SJCRH30 (cell line): ENCODE measurements around the gene PIK3CG. TPM values are rescaled to one million over a fixed set of nuclear protein-coding genes. Genes with fewer than 3 reads are reported as not detected.
"Not testable (repeated sequence)": the region's sequence is repeated elsewhere in the genome, so short reads cannot be mapped to it uniquely, and the experiment has no call there.

Experiments
- DNase-seq, 2 experiments: peaks; one replicate each; pipeline ENCODE4 v3.0.0-alpha.2; 2015 to 2020
- H3K27ac ChIP-seq: fragments of 250-450 bp; sonication (Bioruptor Pico); 2 replicates; pipeline ENCODE4 v1.5.1; 2020; ENCODE audit warnings: mild to moderate bottlenecking, moderate library complexity
- H3K27me3 ChIP-seq: fragments of 250-450 bp; sonication (Bioruptor Pico); 2 replicates; pipeline ENCODE4 v1.5.1; 2020; ENCODE audit warnings: mild to moderate bottlenecking, moderate library complexity
- H3K36me3 ChIP-seq: fragments of 250-450 bp; sonication (Bioruptor Pico); 2 replicates; pipeline ENCODE4 v1.5.1; 2020; ENCODE audit warnings: mild to moderate bottlenecking, moderate library complexity
- H3K4me1 ChIP-seq: fragments of 250-450 bp; sonication (Bioruptor Pico); 2 replicates; pipeline ENCODE4 v1.5.1; 2020; ENCODE audit warnings: mild to moderate bottlenecking, moderate library complexity
- H3K4me3 ChIP-seq: fragments of 250-450 bp; sonication (Bioruptor Pico); 2 replicates; pipeline ENCODE4 v1.5.1; 2020; ENCODE audit warnings: mild to moderate bottlenecking, moderate library complexity
- H3K9me3 ChIP-seq: fragments of 250-450 bp; sonication (Bioruptor Pico); replicated peaks from 2 replicates; pipeline ENCODE4 v1.5.1; 2020; ENCODE audit warnings: mild to moderate bottlenecking, moderate library complexity
- total RNA-seq: library from RNA; depleted of rRNA; stranded (reverse); fragments of >200 nt; shearing (Covaris generic); gene quantifications from 2 replicates; pipeline ENCODE4 v1.2.3, GENCODE V29; 2014

PIK3CG gene
- total RNA-seq, 1 experiment from 2014 or later, result not detected

- Histone ChIP-seq H3K9me3 (no peaks in the 10 kb centered on the region; the same call in 1 of the 2 replicates), H3K4me1 (no peaks in the 10 kb centered on the region), H3K4me3 (no peak overlapping the region), H3K27ac (no peak overlapping the region), H3K27me3 (0 out of 2 replicates have a peak, but pooled peaks cover 3% of the 10 kb centered on the region), H3K36me3 (no peaks in the 10 kb centered on the region)
- DNase-seq, result no peak
Observed at GRCh38 chr7:106844279-106844997, 20.6 kb upstream of the PIK3CG start.

GRCh38 chr7:106848049-106848448 lies 17.0 kb upstream of the PIK3CG start:
- H3K27ac ChIP-seq, result no peak overlapping the region
- no peak overlapping the region for H3K4me3 ChIP-seq
- H3K4me1 ChIP-seq, result no peaks in the 10 kb centered on the region
- H3K36me3 ChIP-seq, result no peaks in the 10 kb centered on the region
- DNase-seq, result no peak
- H3K9me3 ChIP-seq, result no peaks in the 10 kb centered on the region; the same call in 1 of the 2 replicates
- H3K27me3 ChIP-seq, result no peaks in the 10 kb centered on the region

- Histone ChIP-seq H3K4me3 (no peak overlapping the region), H3K9me3 (no peaks in the 10 kb centered on the region; the same call in 1 of the 2 replicates), H3K4me1 (no peaks in the 10 kb centered on the region), H3K27ac (no peak overlapping the region), H3K27me3 (no peaks in the 10 kb centered on the region), H3K36me3 (no peaks in the 10 kb centered on the region)
- no peak for DNase-seq
Observed at GRCh38 chr7:106848851-106849442, 16.1 kb upstream of the PIK3CG start.

GRCh38 chr7:106851632-106852031 lies 13.4 kb upstream of the PIK3CG start:
- H3K4me1 ChIP-seq, H3K27me3 ChIP-seq, H3K9me3 ChIP-seq, H3K36me3 ChIP-seq, H3K27ac ChIP-seq, DNase-seq, H3K4me3 ChIP-seq: not testable (repeated sequence)

DNA sequence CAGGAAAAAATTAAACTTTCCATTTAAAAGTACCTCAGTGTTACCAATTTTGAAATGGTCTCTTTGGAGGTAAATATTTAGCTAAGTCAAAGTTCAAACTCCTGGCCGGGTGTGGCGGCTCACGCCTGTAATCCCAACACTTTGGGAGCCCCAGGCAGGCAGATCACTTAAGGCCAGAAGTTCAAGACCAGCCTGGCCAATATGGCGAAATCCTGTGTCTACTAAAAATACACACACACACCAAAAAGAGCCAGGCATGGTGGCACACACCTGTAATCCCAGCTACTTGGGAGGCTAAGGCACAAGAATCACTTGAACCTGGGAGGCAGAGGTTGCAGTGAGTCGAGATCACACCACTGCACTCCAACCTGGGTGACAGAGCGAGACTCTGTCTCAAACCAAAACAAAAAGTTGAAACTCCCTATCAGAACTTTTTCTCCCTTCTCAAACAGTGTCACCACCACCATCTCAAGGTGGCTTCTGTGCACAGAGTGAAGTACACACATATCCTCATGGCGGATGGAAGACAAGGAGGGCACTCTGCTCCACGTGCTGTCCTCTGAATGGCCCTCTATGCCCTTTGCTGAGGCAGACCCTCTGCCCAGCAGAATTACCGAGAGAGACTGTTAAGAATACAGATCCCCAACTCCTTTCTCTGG lies 11.7 kb upstream of the PIK3CG start:
- no peaks in the 10 kb centered on the region for H3K9me3 ChIP-seq
- no peaks in the 10 kb centered on the region for H3K36me3 ChIP-seq
- DNase-seq, result no peak
- H3K27ac ChIP-seq, result no peak overlapping the region
- no peak overlapping the region for H3K4me3 ChIP-seq
- H3K4me1 ChIP-seq, result no peaks in the 10 kb centered on the region
- H3K27me3 ChIP-seq, result no peaks in the 10 kb centered on the region

- Histone ChIP-seq H3K4me3 (no peak overlapping the region), H3K4me1 (no peaks in the 10 kb centered on the region; the same call in 1 of the 2 replicates), H3K9me3 (no peaks in the 10 kb centered on the region), H3K36me3 (no peaks in the 10 kb centered on the region), H3K27ac (no peak overlapping the region), H3K27me3 (no peaks in the 10 kb centered on the region)
- no peak for DNase-seq
Observed at GRCh38 chr7:106855540-106856132, 9.4 kb upstream of the PIK3CG start.

GRCh38 chr7:106858618-106859532 lies 6.2 kb upstream of the PIK3CG start:
- Histone ChIP-seq H3K9me3 (no peaks in the 10 kb centered on the region), H3K27ac (no peak overlapping the region), H3K36me3 (no peaks in the 10 kb centered on the region), H3K4me1 (no peaks in the 10 kb centered on the region; the same call in 1 of the 2 replicates), H3K27me3 (no peaks in the 10 kb centered on the region), H3K4me3 (no peak overlapping the region)
- DNase-seq, result peak; percentile 52 to 62

- no peak for DNase-seq
- Histone ChIP-seq H3K4me3 (no peak overlapping the region), H3K27ac (no peak overlapping the region), H3K36me3 (no peaks in the 10 kb centered on the region), H3K27me3 (no peaks in the 10 kb centered on the region), H3K9me3 (no peaks in the 10 kb centered on the region), H3K4me1 (no peaks in the 10 kb centered on the region; the same call in 1 of the 2 replicates)
Observed at GRCh38 chr7:106862317-106863089, 2.6 kb upstream of the PIK3CG start.

- no peaks in the 10 kb centered on the region for H3K36me3 ChIP-seq
- no peak for DNase-seq
- H3K4me3 ChIP-seq, result no peak overlapping the region
- no peaks in the 10 kb centered on the region for H3K9me3 ChIP-seq
- H3K27me3 ChIP-seq, result no peaks in the 10 kb centered on the region
- no peaks in the 10 kb centered on the region; the same call in 1 of the 2 replicates for H3K4me1 ChIP-seq
- no peak overlapping the region for H3K27ac ChIP-seq
Observed at GRCh38 chr7:106863274-106863997, 1.6 kb upstream of the PIK3CG start.

- H3K9me3 ChIP-seq, result no peaks in the 10 kb centered on the region
- no peak overlapping the region for H3K4me3 ChIP-seq
- no peaks in the 10 kb centered on the region for H3K4me1 ChIP-seq
- H3K36me3 ChIP-seq, result no peaks in the 10 kb centered on the region
- H3K27me3 ChIP-seq, result no peaks in the 10 kb centered on the region
- no peak for DNase-seq
- H3K27ac ChIP-seq, result no peak overlapping the region
Observed at GRCh38 chr7:106864298-106865081, 592 bp upstream of the PIK3CG start.

- Histone ChIP-seq H3K4me1 (no peaks in the 10 kb centered on the region), H3K27ac (no peak overlapping the region), H3K4me3 (no peak overlapping the region), H3K36me3 (no peaks in the 10 kb centered on the region), H3K9me3 (no peaks in the 10 kb centered on the region), H3K27me3 (no peaks in the 10 kb centered on the region)
- no peak for DNase-seq
Observed at GRCh38 chr7:106866298-106867281, 1.5 kb downstream of the PIK3CG start.
